ENCODE data around the gene MEF2C.

The MEF2C gene

DNA sequence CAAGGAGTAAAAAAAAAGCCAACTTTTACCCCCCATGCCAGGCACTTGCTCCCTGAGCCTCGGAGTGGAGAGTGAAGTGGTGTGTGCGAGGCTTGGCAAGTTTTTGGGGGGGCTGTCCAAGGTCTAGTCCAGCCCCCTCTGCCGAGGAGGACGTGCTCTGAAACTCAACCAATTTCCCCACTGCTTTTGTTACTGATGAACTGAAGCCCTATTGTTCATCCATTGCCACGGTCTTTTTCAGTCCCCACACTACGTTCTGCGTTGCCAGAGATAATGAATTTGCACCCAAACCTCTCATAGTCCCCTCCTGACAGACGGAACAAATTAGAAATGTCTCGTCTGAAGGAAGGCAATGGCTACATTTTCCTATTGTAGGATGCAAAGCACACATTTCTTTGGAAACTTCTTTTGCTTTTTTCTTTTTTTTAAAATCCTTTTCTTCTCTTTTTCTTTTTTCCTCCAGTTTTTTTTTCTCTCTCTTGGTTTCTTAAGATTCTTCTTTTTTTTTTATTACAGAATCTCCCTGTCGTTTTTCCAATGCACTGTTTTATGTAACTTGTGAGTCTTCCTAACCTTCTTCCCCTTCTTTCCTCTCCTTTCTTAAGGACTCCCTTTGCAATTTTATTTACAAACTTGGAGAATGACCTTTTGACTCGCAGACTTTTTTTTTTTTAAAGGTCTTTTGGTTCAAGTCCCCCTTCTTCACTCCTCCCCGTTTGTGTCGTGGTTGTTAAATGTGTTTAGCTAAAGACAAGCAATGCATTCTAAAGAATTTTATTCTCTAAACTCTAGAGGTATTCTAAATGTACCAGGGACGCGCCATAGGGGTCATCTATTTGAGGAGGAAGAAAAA, 209.5 kb downstream of the MEF2C start:
- DNase-seq (ENCODE audit: low read depth), result no peak

DNA sequence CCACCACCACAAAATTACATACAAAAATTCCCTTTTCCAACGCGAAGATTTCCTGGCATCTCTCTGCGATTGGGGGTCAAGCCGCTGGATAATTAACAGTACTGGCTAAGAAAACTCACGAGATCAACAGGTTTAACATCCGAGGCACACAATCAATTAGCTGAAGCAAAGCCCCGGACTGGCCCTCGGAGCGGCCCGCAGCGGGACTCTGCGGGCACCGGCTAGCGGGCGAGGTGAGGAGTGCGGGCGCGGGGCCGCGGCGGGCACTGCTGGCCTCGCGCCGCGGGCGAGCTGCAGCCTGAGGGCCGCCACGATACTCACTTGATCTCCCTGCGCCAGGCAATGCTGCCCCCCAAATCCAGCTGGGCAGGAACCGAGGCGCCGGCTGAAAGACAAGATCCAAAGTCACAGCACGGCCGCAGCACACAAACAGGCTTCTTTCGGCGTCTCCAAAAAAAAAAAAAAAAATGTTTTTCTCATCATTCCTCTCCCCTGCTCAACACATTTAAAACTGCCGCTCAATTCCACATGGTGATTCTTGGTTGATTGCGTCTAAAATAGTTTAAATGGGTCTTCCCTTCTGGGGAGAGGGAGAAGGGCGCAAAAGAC, 210.2 kb downstream of the MEF2C start:
- DNase-seq (ENCODE audit: low read depth), result no peak

DNA sequence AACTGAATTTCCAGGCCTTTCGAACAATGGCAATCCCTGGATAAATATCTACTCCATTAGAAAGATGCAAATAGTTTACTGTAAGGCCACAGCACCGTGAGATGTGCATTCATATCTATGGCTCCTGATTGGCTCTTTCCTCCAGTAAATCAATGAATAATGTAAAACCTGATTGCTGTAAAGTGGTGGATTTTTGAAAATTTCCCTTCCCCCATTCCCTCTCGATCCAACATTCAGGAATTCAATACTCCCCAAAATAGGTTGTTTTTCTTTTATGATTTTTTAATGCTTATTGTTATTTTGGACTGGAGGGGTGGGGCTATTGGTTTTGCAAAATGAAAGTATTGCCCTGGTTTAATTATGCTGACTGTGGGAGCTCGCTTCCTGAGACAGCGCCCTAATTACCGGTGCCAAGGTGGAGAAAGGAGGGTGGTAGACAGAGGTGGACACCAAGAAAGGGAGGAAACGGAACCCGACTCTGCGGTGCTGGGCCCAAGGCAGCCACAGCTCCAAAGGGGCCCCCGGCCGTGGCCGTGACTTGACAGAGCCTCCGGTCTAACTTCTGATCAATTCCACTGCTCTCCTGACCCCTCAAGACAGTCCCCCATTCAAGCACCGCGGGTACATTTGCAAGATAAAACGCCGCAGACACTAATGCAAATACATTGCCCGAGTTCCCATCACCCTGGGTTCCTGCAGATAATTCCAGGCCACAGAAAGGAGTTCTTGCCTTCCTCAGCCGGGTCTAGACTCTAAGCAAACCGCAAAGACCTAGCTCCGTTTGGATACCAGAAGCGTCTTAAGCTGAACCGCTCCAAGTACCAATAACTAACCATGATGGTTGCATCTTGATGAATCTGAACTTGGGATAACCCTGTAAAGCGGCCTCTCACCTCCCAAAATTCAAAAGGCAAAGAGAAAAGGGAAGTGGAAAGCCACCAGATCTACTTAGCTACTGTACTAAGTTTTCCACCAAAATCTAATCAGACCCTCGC, 211.2 kb downstream of the MEF2C start:
- no peak for DNase-seq (ENCODE audit: low read depth)

DNA sequence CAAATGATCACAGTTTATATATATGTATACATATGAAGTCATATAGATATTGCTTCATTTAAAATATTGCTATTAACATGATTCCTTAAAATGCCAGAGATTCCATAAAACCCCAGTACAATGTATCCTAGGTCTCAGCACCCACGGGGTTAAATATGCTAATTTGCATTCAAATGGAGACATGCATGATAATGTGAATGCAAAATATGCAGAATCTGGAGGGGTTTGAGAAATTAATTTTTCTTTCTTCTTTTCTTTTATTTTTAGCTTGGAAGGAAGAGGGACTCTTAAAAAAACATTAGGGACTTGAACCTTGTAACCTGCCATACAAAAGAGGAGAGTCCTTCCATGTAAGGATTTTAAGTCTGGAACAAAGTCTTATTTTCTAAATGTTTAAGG, 211.9 kb downstream of the MEF2C start:
- no peak for DNase-seq (ENCODE audit: low read depth)

DNA sequence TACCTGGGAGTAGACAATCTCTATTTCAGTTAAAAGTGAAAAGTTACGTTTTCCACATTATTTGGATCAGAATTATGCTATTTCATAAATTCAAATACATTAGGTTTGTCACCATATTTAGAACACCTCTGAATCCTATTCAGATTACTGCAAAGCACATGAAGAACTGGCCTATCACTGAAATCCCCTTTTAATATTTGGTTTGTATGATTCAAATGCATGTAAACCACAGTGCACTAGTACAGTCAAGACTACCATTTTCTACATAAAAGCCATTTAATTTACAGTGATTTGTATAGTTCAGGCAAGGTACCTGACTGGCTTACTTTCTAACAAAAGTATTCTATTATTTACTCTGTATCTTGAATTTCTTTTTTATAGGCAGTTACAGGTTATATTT, 212.5 kb downstream of the MEF2C start:
- DNase-seq (ENCODE audit: low read depth), result no peak

DNA sequence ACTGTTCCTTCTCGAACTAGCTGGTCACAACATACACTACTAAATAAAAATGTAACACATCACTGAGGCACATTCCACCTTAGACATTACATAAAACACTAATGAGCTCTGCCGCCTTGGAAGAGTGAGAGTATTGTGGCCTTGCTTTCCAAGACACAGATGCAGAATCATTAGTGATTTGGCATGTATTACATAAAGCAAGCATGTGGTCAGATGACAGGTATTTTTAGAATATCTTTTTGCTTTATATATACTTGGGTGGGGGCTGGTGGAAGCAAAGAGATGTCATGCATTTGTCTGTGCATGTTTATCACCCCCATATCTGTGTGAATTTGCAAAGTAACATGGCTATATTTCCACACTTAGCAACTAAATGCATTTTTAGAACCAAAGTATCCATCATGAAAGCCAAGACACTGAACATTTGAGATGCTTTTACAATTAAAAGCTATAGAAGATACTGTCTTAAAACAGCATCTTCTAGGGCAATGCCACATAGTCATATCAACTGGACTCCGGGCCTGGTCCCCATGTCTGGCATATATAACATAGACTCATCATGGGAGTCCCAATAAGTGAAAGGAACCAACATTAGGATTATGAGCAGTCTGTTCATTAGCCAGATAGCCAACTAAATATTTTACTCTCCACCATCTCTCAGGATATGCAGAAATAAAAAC, 213.5 kb downstream of the MEF2C start:
- DNase-seq (ENCODE audit: low read depth), result no peak

DNA sequence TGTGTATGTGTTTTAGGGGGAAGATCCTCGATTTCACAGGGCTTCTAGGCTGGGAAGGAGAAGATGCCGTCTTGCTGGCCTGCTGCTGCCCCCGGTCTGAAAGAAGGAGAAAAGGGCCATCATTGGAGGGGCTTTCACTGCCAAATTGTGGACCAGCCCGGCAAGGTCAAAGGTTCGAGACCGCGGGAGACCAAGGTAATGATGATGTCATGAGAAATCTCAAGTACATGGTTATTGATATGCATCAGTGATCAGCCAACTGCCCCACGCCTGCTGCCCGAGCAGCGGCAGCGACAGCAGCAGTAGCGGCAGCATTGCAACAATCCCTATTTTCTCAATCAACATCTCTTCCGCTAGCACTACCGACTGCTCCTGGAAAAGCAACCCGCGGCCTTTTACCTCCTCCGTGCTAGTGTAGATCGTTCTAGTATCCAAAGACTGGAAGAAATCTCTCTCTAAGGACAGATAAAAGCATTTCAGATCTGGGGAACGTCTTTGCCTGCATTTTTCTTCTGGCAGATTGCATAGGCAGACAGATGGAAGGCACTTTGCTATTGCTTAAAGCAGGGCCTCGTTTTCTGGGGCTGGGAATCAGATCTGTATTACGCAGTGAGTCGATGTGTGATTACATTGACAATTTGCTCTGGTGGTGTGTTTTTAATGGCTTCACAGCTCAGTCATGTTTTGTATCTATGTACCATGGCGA, 215.3 kb downstream of the MEF2C start:
- DNase-seq (ENCODE audit: low read depth), result no peak
